ENCODE results near the gene ROR1. TPM values are rescaled to one million over a fixed set of nuclear protein-coding genes. Genes with fewer than 3 reads are reported as not detected.

Gene ROR1
- total RNA-seq, 1 donor from 2014 or later = 6.7 TPM

GRCh38 chr1:63922848-63923247, 149.0 kb downstream of the ROR1 start:
- H3K4me1 Mint-ChIP-seq (ENCODE audit: unreplicated experiment) = peaks cover 15% of the 10 kb centered on the region
- no peak for TF ChIP-seq CTCF (IDR thresholded peaks at IDR 0.05; ENCODE audit: unreplicated experiment)
- DNase-seq (ENCODE audit: low spot score) = no peak
- peaks cover 2% of the 10 kb centered on the region for H3K27me3 Mint-ChIP-seq (ENCODE audit: unreplicated experiment)
- no peak overlapping the region for H3K4me3 Mint-ChIP-seq (ENCODE audit: unreplicated experiment)
- H3K36me3 Mint-ChIP-seq (ENCODE audit: low read depth, unreplicated experiment) = no peaks in the 10 kb centered on the region
- H3K9me3 Mint-ChIP-seq (ENCODE audit: unreplicated experiment) = no peaks in the 10 kb centered on the region
- H3K27ac Mint-ChIP-seq (ENCODE audit: unreplicated experiment) = no peak overlapping the region

- Mint-ChIP-seq H3K27ac (ENCODE audit: unreplicated experiment) (no peak overlapping the region), H3K27me3 (ENCODE audit: unreplicated experiment) (peaks cover 2% of the 10 kb centered on the region), H3K4me1 (ENCODE audit: unreplicated experiment) (peaks cover 15% of the 10 kb centered on the region), H3K9me3 (ENCODE audit: unreplicated experiment) (no peaks in the 10 kb centered on the region), H3K4me3 (ENCODE audit: unreplicated experiment) (no peak overlapping the region), H3K36me3 (ENCODE audit: low read depth, unreplicated experiment) (no peaks in the 10 kb centered on the region)
- TF ChIP-seq CTCF (IDR thresholded peaks at IDR 0.05; ENCODE audit: unreplicated experiment) = no peak
- DNase-seq (ENCODE audit: low spot score) = no peak
These were observed 149.5 kb downstream of the ROR1 start for GRCh38 chr1:63923302-63923701.

GRCh38 chr1:63924600-63924999, 150.8 kb downstream of the ROR1 start:
- peaks cover 20% of the 10 kb centered on the region for H3K4me1 Mint-ChIP-seq (ENCODE audit: unreplicated experiment)
- no peak overlapping the region for H3K27ac Mint-ChIP-seq (ENCODE audit: unreplicated experiment)
- no peaks in the 10 kb centered on the region for H3K9me3 Mint-ChIP-seq (ENCODE audit: unreplicated experiment)
- peaks cover 4% of the 10 kb centered on the region for H3K27me3 Mint-ChIP-seq (ENCODE audit: unreplicated experiment)
- TF ChIP-seq CTCF (IDR thresholded peaks at IDR 0.05; ENCODE audit: unreplicated experiment) = no peak
- no peak for DNase-seq (ENCODE audit: low spot score)
- no peaks in the 10 kb centered on the region for H3K36me3 Mint-ChIP-seq (ENCODE audit: low read depth, unreplicated experiment)
- no peak overlapping the region for H3K4me3 Mint-ChIP-seq (ENCODE audit: unreplicated experiment)

- H3K4me3 Mint-ChIP-seq (ENCODE audit: unreplicated experiment) = no peak overlapping the region
- peaks cover 2% of the 10 kb centered on the region for H3K27me3 Mint-ChIP-seq (ENCODE audit: unreplicated experiment)
These were observed 154.6 kb downstream of the ROR1 start for GRCh38 chr1:63928186-63929105.

More at GRCh38 chr1:63928186-63929105, 154.6 kb downstream of the ROR1 start:
- H3K9me3 Mint-ChIP-seq (ENCODE audit: unreplicated experiment) = no peaks in the 10 kb centered on the region
- peaks cover 9% of the 10 kb centered on the region for H3K4me1 Mint-ChIP-seq (ENCODE audit: unreplicated experiment)
- DNase-seq (ENCODE audit: low spot score) = no peak
- H3K36me3 Mint-ChIP-seq (ENCODE audit: low read depth, unreplicated experiment) = no peaks in the 10 kb centered on the region
- TF ChIP-seq CTCF (IDR thresholded peaks at IDR 0.05; ENCODE audit: unreplicated experiment) = no peak
- H3K27ac Mint-ChIP-seq (ENCODE audit: unreplicated experiment) = no peak overlapping the region
